ENCODE results near the gene EXOSC7.

DNA sequence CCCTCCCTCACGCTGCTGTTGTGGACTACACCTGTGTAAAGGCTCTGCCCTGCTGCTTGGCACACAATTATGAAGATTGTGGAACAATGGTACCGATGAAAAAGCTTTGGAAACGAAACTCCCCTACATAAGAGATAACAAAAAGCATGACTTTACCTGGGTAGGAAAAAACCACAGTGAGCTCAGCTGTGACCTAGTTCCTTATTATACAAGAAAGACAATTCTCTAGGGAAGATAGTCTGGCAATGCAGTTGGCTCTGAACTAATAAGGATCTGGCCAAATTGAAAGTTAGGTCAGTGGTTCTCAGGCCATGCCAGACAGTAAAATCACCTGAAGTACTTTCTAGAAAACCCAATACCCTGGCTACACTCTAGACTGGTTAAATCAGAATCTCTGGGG lies 66.1 kb downstream of the EXOSC7 start:
- TF ChIP-seq, protein P1, sequence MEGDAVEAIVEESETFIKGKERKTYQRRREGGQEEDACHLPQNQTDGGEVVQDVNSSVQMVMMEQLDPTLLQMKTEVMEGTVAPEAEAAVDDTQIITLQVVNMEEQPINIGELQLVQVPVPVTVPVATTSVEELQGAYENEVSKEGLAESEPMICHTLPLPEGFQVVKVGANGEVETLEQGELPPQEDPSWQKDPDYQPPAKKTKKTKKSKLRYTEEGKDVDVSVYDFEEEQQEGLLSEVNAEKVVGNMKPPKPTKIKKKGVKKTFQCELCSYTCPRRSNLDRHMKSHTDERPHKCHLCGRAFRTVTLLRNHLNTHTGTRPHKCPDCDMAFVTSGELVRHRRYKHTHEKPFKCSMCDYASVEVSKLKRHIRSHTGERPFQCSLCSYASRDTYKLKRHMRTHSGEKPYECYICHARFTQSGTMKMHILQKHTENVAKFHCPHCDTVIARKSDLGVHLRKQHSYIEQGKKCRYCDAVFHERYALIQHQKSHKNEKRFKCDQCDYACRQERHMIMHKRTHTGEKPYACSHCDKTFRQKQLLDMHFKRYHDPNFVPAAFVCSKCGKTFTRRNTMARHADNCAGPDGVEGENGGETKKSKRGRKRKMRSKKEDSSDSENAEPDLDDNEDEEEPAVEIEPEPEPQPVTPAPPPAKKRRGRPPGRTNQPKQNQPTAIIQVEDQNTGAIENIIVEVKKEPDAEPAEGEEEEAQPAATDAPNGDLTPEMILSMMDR (IDR thresholded peaks at IDR 0.05): no peak
- no peak for TF ChIP-seq POLR2A (IDR thresholded peaks at IDR 0.05)

All from heart left ventricle (tissue), 13 donors.